ENCODE measurements around the gene CDSN.
A peak's percentile ranks its signal among the peaks of the same experiment; 100 is the strongest.

CDSN gene

DNA sequence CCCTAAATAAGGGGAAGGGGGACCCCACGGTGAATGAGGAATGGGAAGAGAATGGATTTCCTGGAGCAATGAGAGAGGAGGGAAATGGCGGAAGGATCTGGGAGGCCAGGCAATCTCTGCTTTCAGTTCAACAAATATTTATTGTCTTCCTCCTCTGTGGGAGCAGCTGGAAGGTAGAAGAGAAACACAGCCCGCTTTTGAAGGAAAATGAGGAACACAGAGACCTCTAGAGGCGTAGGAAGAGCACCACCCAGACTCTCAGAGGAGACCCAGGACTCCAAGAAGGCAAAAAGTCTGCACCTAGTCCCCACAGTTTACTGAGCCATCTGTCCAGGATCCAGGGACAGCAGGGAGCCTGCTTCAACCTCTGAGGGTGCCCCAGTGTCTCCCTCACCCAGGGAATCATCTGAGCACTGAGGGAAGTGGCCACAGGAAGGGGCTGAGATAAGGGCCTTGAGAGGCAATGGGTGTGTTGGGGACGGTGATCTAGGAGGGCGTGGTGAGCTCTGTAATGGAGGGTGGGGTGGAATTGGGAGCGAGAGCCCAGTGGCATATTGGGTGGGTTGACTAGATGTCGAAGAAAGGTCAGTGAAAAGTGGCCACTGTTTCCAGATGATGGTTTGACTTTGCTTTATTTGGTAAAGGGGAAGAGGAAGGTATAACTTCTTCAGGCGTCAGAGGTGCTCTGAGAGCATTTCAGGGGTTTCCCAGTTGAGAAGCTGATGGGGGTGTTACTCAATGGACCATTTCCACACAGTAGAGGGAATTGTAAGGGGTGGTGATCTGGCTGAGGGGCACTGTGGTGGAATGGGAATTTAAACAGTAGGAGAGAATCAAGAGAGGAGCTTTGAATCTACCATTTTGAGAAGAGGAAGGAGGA, 5.0 kb downstream of the CDSN start:
- no peak for DNase-seq

DNA sequence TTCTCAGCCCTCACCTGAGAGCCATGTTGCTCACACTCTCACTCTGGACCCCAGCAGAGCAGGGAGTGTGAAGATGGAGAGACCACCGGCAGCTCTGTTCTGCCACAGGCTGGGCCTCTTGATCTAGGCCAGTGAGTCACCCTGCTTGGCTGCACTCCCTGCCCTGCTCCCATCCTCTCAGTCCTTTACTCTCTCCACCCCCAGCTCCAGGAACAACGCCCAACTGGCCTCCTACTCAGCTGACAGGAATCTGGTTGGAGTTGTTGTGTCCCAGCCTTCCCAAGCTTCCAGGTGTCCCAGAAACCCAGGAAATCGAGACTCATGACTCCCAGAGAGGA, 5.7 kb downstream of the CDSN start, which contains the start of gene PSORS1C1:
Gene PSORS1C1 (plus strand): TSS at position 260 of the 338 bp plus-strand sequence. CDS start 14,833 bp downstream, outside the sequence.
- DNase-seq: no peak

- DNase-seq: no peak
Observed at GRCh38 chr6:31113861-31114540, 6.2 kb downstream of the CDSN start.

DNA sequence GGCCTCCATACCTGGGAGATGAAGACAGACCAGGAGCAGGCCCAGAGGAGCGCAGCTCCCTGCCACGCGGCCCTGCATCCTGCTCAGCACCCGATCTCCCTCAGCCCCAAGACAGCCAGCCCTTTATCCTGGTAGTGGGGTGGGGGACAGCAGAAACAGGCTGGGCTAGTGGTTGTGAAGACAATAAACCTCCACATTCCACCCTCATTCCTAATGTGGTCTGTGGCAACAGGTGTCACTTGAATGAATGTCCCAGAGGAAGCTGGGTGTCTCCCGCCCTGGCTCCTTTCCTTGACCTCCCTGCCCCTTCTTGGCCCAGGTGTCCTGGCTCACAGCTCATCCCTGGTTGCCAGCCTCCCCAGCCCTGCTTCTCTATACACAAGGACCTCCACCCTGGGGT, 7.8 kb downstream of the CDSN start, which contains the start of gene C6orf15:
Gene C6orf15 (minus strand): TSS at position 98 of the 400 bp plus-strand sequence. CDS start 20 bp downstream, at position 78.
- DNase-seq: no peak

DNA sequence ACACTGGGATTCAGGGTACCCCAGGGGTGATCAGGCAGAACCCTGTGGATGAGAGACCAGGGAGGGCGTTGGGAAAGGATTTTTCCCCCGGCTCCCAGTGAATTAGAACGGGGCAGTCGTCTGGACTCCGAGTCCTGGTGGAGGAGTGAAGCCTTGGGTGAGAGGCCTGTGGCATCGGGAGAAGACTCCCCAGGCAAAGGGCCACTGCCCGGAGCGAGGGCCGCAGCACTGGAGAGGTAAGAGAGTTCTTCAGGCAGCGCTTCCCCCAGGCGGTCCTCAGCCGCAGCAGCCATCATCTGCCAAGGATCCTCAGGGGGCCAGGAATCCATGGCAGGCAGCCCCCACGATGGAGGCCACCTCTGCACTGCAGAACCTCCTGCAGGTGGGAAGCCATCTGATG, 8.5 kb downstream of the CDSN start:
- no peak for DNase-seq

- no peak for DNase-seq
Observed at GRCh38 chr6:31110825-31111582, 9.2 kb downstream of the CDSN start.

- DNase-seq: no peak
Observed at GRCh38 chr6:31107052-31107451, 13.2 kb downstream of the CDSN start.

- DNase-seq: no peak
Observed at GRCh38 chr6:31103136-31103535, 17.1 kb downstream of the CDSN start.

DNA sequence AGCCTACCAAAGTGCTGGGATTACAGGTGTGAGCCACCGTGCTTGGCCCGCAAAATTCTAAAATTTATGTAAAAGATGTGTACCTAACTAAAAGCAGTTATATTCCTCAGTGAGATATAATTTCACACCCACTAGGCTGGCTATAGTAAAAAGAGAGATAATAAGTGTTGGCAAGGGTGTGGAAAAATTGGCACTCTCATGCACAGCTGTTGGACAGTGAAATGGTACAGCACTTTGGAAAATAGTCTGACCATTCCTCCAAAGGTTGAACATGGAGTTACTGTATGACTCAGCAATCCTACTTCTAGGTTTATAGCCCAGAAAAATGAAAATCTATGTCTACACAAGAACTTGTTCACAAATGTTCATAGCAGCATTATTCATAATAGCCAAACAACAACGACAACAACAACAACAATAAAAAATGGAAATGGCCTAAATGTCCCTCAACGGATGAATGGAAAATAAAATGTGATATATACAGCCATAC, 21.8 kb downstream of the CDSN start:
- DNase-seq: no peak

- no peak for DNase-seq
Observed at GRCh38 chr6:31096656-31097055, 23.6 kb downstream of the CDSN start.

GRCh38 chr6:31096215-31096614, 24.0 kb downstream of the CDSN start:
- DNase-seq: no peak

DNA sequence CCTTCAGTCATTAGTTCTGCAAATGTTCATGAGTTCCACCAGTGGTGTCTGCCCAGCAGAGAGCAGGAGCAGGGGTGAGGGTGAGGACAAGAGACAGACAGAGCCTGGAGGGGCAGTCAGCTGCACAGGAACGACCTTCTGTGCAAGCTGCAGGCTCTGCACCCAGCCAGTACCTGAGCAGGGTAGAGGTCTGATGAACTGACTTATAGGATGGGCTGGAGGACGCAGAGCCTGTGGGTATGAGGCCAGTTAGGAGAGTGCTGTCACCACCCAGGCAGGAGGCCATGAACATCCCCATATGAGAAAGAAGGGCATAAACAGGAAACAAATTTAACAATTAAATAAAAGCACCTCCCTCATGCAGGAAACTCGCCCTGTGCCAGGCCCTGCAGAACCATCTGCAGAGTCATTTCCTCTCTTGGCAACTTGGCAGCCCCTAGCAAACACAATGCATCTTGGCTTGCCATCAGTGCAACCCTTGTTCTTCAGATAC, 25.8 kb downstream of the CDSN start:
- DNase-seq: no peak

GRCh38 chr6:31092769-31093505, 27.3 kb downstream of the CDSN start:
- DNase-seq: no peak

DNA sequence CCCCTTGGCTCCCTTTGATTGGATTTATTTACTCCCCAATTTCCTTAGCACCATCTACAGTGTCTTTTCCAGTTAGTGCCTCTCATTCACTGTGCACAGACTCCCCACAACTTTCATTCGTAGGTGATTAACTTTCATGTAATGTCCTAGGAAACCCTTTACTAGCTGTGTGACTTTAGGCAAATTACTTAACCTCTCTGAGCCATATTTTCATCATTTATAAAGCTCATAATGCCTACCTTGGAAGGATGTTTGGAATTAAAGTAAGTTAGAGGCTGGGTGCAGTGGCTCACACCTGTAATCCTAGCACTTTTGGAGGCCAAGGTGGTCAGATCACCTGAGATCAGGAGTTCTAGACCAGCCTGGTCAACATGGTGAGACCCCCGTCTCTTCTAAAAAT, 28.0 kb downstream of the CDSN start:
- DNase-seq: no peak

DNA sequence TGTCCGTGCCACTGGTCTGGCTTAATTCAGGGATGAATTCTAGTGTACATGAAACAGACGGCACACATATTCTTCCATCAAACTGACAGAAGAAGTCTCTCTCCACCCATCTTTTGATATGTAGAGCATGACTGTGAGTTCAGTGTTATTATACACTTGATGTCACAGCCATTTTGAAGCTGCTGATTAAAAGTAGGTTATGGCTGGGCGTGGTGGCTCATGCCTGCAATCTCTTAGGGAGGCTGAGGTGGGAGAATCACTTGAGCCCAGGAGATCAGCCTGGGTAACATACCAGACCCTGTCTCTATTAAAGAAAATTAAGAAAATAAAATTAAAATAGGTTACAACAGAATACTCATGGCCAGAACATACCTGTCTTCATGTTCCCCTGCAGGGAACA, 28.6 kb downstream of the CDSN start:
- DNase-seq: no peak

DNA sequence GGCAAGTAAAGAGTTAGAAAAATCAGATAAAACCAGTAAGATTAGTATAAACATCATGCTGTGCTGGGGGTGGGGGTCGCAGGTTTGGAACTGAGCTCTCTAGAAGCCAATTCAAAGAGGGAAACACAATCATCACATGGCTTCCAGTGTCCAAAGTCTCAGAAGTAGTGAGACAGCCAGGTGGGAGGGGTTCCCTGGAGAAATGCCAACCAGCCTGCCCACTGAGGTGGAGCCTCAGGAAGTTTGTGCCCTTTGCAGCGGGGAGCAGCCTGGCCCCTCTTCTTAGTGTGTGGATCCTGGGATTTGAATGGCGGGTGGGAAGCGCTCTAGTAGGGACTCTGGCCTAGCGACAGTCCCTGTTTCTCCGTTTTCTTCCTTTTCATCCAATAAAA, 29.3 kb downstream of the CDSN start:
- DNase-seq: no peak

DNA sequence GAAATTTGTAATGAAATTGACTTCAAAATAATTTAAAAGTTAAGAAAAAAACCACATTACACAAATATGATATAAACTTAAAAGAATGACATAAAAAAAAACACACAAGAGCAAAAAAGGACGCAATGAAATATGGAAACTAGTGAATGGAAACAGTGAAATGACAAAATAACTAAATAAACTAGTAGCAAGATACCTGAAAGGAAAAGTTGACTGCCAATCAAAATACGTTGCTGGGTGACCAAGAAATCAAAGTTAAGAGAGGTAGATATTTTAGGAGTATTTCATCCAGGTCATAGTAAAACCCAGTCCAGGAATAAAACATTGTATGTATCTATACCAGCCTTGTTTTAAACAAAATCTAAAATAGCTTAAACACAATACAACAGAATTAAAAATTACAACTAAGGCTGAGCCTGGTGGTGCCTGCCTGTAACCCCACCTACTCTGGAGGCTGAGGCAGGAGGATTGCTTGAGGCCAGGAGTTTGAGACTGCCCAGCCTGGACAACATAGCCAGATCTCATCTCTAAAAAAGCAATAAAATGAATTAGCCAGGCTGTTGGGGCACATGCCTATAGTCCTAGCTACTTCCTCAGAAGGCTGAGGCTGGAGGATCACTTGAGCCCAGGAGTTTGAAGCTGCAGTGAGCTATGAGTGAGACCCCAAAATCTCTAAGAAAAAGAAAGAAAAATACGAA, 29.8 kb downstream of the CDSN start:
- DNase-seq: no peak

DNA sequence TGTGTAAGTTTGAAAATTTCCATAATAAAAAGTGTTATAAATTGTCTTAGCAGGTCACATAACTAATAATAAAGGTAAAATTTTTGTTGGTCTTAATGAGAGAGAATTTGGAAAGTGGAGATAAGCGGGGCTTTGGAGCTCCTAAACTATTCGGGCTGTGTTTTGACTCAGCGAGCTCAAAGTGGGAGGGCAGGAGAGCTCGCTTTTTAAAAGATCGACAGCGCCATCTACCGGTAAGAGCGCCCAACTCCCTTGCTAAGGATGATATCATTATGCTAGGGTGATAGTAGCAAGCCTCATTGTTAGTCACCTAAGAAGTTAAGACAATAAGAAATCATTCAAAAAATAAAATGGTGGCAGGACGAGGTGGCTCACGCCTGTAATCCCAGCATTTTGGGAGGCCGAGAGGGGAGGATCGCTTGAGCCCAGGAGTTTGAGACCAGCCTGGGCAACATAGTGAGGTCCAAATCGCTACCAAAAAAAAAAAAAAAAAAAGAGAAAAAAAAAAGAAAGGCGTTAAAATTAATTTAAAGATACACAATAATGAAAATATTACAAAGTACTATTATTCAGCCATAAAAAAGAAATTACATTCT, 32.7 kb downstream of the CDSN start:
- DNase-seq: peak; percentile 80

DNA sequence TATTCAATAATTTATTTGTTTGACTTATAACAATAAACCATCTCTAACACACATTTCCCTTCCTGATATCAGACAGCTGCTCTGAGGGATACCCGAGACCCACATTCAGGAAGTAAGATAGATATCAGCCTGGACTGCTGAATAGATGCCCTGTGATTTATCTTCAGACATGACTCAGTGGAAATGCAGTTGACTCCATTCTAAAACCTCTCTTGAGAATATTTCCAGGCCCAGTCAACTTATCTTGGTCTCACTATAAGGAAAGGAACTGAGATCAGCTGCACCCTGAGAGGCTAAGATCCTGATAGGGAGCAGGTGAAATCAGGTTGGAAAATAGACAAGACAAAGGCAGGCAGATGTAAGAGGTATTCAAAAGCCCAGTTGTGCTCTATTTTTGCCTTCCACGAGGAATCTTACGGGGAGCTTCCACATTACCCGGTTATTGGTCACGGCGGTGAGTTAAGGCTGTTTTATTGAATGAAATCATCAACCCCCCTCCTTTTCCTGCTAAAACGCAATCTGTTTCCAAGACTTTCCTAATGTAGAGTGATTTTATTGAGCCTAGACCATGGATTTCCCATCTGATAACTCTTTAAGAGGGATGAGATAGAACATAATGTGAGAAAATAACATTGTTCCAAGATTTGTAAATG, 33.3 kb downstream of the CDSN start:
- no peak for DNase-seq

DNA sequence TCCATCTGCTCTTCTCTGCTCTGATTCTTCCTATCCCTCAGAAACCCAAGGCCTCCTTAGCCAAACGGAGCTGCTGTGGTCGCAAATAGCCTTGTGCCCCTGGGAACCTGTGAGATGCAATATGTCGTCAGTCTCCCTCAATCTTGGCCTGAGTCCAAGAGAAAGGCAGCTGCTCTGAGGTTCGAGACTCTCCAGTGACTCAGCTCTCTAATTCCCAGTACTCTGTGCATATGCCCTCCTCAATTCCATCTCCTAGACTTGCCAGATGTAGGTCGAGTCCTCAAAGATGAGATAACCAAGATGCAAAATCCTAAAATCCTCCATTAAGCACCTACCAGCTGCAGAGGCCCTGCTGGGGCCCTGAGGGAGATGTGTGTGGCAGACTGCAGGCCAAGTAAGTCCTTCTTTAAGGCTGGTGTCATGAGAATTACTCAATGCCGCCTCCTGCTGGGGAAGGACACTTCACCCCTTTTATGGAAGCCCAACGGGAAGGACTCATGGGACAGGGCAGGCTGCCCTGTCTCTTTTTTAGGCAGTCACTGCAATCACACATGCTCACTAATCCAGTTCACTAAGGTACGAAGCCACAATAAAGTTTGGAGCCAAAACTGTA, 36.4 kb downstream of the CDSN start:
- peak; percentile 89 for DNase-seq

Data from NCI-H2171 (cell line).